IMR-90 (cell line): ENCODE data around the gene BEAN1. TPM values are rescaled to one million over a fixed set of nuclear protein-coding genes. Genes with fewer than 3 reads are reported as not detected.

Experiments
- polyA plus RNA-seq, 3 experiments: library from polyadenylated mRNA; depleted of rRNA; stranded (reverse); fragments of >200 nt; gene quantifications; 2 replicates each; pipeline ENCODE4 v1.2.3, GENCODE V29; 2012; ENCODE audit warnings: low replicate concordance in 1 of 3
- total RNA-seq: library from RNA; depleted of rRNA; stranded (reverse); fragments of >200 nt; gene quantifications from 2 replicates; pipeline ENCODE4 v1.2.3, GENCODE V29; 2012
- TF ChIP-seq, protein P1 (sequence below): conservative IDR thresholded peaks from 2 replicates; pipeline ENCODE4 v1.5.1; 2012; ENCODE audit warnings: mild to moderate bottlenecking, low read depth, low read length, improper control_type of control experiment

Gene BEAN1
- total and polyA plus RNA-seq, 2 of the 4 experiments (the other 2 are of a cell fraction): not detected

DNA sequence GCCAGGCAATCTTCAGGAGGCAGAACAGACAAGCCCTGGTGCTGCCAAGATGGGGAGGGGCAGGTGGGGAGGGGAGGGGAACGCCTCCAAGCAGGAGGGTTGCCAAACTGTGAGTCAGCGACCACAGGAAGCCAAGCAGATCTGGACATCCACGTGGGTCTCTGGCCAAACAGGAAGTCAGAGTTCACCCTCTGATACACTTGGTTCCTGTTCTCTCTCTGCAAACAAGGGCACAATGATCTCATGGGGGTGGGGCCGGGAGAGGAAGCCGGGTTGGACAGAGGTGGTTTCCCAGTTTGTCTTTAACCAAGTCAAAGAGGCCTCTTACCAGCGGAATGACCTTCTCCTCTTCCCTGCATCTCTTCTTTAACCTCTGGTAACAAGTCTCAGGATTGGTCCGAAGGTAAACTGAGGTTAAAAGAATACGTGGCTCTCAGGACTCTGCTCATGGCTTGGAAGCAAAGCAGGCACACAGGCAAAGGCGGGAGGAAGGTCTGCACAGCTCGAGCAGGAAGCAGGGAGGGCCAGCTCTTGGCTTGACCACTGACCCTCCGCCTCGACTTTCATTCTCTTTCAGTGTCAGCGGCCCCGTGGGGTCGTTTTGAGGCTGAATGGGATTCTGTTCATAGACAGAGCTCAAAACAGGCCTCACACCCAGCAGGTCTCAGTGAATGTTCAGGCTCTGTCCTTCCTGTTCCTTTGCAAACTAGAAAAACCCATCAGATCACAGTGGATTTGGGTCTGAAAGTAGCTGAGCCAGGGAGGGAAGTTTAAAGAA, 89.9 kb downstream of the BEAN1 start (continued):
- TF ChIP-seq, protein P1, sequence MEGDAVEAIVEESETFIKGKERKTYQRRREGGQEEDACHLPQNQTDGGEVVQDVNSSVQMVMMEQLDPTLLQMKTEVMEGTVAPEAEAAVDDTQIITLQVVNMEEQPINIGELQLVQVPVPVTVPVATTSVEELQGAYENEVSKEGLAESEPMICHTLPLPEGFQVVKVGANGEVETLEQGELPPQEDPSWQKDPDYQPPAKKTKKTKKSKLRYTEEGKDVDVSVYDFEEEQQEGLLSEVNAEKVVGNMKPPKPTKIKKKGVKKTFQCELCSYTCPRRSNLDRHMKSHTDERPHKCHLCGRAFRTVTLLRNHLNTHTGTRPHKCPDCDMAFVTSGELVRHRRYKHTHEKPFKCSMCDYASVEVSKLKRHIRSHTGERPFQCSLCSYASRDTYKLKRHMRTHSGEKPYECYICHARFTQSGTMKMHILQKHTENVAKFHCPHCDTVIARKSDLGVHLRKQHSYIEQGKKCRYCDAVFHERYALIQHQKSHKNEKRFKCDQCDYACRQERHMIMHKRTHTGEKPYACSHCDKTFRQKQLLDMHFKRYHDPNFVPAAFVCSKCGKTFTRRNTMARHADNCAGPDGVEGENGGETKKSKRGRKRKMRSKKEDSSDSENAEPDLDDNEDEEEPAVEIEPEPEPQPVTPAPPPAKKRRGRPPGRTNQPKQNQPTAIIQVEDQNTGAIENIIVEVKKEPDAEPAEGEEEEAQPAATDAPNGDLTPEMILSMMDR: no peak
